ENCODE measurements around the gene SAG.

Gene SAG

DNA sequence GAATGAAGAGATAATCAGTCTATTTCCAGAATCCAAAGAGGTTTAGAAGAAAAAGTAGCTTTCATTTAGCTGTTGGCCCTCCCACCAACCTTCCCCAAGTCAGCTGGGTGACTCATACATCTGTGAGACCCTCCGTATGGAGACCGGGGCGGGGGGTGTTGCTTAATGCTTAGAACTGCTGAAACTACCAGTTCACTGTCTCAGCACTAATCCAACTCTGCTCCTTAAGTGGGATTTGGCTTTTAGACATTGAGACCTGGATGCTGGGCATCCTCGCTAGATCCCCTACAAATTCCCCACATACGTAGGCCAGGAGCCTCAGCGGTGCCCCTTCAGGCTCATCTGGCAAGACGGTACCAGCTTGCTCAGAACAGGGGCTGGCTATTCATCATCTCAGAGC lies at the start of gene SAG:
Gene SAG (plus strand): TSS at position 252 of the 400 bp plus-strand sequence. CDS start 1,374 bp downstream, outside the sequence.
- DNase-seq = no peak

- no peak for DNase-seq
These were observed 49.4 kb upstream of the SAG start for GRCh38 chr2:233258211-233258610.

DNA sequence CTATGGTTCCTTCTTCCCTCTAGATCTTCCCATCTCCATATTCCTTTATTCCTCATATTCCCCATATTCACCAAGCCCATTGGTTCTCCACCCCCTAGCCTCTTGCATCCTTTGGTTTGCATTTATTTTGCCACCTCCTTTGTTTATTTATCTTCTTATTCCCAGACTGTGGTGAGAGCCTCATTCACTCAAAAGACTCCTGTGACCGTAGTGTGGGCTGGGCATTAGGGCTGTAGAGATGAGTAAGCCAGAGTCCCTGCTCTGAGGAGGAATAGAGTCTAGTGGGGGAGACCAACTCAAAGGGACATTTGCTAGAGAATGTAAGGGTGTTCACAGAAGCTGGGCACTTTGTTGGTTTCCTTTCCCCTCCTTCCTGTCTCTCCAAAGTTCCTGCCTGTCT lies 47.9 kb upstream of the SAG start:
- no peak for DNase-seq

- DNase-seq = no peak
These were observed 47.0 kb upstream of the SAG start for GRCh38 chr2:233260661-233261060.

DNA sequence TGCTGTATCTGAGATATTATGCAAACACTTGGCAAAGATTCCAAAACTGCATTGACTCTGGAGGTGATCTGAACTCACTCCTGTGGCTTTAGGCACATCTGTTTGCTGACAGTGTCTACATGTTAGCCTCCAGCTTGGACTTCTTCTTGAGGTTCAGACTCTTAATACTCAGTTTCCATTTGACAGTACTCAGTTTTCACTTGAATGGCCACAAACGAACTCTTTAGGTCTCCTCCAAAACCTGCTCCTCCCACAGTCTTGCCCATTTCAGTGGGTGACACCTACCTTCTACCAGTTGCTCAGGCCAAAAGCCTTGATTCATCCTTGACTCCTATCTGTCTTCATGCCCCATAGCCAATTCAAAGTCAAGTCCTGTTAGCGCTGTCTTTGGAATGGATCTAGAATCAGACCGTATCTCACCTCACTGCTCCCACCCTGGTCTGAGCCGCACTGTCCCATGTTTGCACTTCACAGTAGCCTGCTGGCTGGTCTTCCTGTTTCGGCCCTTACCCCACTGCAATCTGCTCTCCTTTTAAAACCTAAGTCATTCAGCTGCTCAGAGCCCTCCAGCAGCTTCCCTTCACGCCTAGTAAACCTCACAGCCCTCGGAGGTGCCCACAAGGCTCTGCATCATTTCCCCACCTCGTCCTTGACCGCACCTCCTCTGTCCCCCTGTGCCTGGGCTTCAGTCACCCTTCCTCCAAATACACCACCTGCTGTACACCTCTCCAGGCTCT lies 45.6 kb upstream of the SAG start:
- no peak for DNase-seq

DNA sequence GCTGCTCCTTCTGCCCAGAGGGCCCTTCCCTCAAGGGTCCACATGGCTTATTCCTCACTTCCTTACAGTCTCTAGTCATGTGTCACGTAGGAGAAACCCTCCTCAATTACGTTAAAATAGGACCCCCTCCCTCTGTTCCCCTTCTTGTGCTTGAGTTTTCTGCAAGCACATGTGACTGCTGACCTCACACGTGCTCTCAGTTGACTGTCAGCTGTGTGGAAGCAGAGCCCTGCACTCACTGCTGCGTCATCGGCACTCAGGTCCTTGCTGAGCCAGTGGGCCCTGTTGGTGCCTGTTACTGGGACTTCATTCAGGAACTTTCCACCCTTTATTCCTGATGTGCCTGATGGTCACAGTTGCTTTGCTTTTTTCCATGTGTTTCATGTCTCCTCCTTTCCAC lies 45.1 kb upstream of the SAG start:
- DNase-seq = no peak

- no peak for DNase-seq
These were observed 44.5 kb upstream of the SAG start for GRCh38 chr2:233263045-233263570.

DNA sequence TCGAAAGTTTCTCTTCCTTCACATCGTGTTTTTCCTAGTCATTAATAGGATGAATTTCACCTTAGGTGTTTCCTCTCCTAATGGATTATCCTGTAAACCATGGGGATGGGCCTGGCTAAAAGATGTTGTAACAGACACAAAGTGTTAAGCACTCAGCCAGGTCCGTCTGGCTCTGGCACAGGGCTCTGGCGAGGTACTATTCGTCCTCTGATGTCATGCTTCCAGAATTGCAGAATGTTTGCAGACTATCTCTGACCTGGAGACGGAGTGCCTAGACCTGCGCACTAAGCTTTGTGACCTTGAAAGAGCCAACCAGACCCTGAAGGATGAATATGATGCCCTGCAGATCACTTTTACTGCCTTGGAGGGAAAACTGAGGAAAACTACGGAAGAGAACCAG lies 42.9 kb upstream of the SAG start:
- no peak for DNase-seq

GRCh38 chr2:233265899-233266431 lies 41.7 kb upstream of the SAG start:
- no peak for DNase-seq

DNA sequence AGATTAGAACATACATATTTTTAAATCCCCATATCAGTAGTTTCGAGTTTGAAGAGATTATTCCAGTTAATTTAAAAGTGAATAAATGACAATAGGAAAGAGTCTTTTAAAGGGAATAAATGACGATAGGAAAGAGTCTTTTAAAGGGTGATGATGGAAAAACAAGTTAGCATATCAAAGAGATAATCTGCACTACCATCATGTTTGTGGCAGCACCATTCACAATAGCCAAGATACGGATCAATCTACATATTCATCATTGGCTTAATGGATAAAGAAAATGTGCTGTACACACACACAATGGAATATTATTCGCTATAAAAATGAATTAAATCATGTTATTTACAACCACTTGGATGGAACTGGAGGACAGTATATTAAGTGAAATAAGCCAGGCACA lies 41.1 kb upstream of the SAG start:
- no peak for DNase-seq

DNA sequence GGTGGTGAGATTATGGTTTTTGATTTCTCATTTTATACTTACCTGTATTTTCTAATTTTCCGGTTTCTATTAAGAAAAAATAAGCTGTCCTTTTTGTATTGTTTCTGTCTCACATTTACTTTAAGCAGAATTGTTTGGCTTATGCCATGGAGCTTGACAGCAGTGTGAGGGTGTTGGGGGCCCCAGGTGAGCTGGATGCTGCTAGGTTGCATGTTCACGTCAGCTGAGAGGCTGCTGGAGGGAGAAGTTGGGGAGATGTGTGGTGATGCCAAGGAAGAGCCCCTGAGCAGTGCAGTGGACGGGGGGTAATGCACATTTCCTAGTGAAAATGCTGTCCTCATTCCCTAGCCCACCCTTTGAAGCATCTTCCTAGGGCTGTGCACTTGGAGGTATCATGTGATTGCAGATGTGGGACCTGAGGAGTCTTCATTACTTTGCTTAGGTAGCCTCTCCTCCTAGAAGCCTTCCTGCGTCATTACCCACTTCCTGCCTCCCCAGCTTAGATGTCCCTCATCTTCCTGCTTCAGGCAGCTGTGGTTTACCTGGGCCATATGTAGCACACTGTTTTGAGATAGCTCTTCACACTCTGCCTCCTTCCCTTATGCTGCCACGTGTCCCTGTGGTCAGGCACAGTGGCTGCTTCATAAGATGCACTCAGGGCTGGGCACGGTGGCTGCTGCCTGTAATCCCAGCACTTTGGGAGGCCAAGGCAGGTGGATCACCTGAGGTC lies 39.9 kb upstream of the SAG start:
- no peak for DNase-seq

DNA sequence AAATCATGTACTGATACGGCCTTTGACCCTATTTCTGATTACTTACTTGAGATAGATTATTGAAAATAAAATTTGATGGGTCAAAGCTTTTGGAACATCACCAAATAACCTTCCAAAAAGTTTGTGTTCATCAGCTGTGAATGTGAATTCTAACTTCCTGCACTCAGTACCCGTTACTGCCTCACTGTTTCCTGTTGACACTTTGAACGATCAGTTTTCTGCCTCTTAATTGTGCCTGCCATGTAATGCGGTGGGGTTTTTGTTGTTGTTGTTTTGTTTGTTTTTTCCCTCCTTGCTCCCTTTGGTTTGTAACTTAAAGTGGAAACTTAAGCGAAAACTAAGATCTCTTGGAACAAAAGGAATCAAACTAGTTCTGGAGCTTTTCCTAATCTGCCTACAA lies 37.2 kb upstream of the SAG start:
- no peak for DNase-seq

GRCh38 chr2:233270951-233271350 lies 36.7 kb upstream of the SAG start:
- no peak for DNase-seq

DNA sequence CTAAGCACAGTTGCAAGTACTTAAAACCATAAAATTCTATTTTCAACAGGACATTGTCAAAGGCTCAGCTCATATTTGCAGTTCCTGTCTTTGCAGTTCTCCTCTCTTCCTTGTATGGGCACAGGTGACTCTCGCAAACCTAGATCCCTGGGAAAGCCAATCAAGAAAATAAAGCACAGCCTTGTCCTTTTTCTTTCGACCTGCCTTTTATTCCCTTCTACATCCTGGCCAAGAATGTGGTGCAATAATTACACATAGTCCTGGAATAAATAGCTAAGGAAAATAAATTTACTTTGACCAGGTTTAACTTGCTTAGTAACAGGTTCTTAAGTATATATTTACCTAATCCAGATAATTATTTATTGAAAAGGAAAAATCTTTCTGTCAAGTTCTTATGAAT lies 35.9 kb upstream of the SAG start:
- no peak for DNase-seq

DNA sequence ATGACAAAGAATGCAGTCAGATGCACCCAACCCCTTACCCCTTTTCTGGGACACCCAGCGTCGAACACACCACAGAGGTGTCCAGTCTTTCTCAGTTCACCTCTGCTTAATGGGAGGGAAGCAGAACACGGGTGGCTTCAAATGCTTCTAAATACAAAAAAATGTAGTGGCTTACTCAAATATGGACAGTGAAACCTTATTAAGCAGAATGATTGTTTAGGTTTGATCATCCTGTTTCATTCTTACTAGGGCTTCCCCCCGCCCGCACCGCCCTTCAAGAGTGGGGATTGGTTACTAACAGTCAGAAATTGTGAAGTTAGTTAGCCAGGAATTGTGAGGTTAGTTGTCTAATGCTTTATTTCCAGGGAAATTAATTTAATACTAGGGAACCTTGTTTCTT lies 34.5 kb upstream of the SAG start:
- DNase-seq = no peak

GRCh38 chr2:233275223-233275622 lies 32.4 kb upstream of the SAG start:
- DNase-seq = no peak

- no peak for DNase-seq
These were observed 28.7 kb upstream of the SAG start for GRCh38 chr2:233278921-233279320.

DNA sequence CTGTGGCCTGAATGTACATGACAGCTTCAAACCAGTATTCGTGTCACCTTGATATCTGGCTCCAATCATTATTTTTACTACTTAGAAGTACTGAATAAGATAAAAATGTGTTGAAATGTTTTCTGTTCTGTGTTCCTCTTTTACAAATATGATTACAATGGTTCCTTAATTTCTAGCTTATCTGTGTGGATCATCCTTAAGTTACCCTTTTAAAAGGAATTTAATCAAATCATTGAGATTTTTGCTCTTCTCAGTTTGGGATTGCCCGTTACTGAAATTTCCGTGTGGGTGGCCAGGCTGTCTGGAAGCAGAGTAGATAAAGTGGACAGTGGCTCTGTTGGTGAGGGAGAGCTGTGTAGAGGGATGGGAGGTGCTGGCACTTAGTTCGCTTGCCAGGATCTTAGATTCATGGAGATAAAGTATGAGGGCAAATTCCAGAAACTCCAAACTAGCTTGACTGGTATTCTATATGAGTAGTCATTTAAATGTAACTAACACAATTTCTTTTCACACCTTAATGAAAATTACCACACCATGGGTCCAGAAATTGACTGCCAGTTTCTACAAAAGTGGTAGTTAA lies 27.4 kb upstream of the SAG start:
- no peak for DNase-seq

- DNase-seq = no peak
These were observed 26.1 kb upstream of the SAG start for GRCh38 chr2:233281553-233281952.

DNA sequence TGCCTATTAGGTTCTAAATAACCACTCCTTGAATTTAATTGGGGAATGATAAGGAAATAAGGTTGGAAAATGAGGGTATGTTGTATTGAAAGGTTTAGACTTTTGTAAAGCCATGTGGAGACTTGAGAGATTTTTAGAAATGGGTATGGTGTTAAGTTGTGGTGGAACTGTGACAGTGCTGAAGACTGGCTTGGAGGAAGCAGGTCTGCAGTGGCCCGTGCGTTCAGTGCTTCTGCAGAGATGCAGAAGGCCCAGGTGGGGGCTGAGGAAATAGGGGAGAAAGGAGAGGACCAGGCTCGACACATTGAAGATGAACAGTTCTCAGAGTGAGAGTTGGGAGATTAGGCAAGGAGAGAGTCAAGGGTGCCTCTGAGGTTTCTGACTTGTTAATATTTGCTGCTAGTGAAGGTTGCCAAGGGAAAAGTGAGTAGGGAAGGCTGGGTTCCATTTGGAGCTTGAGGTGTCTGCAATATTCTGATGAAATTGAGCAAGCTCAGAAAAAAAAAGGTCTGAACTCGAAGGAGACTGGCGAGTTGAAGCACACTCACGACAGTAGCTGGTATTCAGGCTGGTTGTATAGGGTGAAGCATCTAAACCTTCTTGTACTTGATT lies 25.5 kb upstream of the SAG start:
- DNase-seq = no peak

DNA sequence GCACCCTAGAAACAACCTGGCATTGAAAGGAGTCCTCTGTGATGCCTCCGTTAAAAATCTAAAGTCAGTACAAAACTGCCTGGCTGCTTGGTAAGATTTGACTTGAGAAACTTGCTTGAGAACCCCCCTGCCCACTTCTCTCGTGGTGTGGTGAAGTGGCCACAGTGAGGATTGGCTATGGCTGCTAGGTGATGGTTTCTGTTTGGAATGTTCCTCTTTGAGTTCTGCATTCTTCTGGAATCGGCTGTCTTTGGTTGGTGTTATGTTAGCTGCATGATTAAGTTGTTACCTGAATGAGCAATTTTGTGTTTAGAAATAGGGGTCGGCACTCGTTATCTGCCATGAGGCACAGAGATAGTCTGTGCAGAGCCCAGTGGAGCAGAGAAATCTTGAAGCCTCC lies 21.7 kb upstream of the SAG start:
- no peak for DNase-seq

DNA sequence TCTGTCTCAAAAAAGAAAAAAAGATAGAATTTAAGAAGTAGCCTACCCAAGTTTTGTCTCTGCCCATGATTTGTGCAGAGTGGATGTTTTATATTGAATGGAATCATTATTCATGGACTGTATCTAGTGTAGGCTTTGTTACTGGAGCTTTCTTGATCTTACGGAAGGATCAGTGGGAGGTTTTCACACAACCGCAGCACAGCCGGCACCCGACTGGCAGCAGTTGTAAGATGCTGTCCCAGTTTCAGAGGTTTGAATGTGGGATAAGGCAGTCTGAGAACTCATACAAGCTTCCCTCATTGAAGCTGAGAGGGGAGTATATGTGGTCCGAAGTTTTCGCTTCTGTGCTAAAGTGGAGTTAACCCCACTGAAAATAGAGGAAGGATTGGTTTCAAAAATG lies 19.7 kb upstream of the SAG start:
- no peak for DNase-seq

- DNase-seq = no peak
These were observed 19.0 kb upstream of the SAG start for GRCh38 chr2:233288663-233289062.
